ENCODE measurements around the gene HLA-F.

Gene HLA-F

DNA sequence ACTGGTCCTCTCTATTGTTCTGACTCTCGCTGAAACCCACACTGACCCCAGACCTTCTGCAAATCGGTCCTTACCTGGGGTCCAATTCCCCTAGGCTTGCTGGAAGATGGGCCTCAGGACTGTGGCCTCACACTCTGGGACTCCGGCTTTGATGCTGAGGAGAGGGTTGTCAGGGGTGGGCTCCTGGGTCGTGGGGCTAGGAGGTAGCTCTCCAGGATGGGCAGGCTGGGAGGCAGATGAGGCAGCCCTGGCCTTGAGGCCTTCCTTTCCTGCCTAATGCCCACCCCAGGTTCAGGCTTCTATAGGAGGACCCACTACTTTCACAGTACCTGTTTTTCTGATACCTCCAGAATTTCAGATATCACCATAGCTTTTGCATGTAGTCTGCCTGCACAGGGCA lies 21.4 kb downstream of the HLA-F start:
- no peak for DNase-seq

DNA sequence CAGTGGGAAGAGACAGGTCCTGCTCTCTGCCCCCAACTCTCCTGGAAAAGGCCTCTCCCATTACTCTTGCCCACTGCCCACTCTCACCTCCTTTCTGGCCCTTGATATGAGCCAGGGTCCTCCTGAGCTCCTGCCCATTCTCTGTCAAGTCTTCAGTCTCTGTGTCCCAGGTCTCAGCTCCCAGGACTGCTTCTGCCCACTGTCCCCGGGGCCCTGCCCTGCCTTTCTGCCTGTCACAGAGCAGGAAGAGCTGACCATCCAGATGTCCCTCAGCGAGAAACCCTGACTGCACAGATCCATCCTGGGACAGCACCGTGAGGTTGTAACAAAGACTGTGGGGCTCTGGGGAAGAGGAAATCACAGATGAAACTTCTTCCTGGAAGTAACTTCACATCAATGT lies 22.2 kb downstream of the HLA-F start:
- DNase-seq, result no peak

DNA sequence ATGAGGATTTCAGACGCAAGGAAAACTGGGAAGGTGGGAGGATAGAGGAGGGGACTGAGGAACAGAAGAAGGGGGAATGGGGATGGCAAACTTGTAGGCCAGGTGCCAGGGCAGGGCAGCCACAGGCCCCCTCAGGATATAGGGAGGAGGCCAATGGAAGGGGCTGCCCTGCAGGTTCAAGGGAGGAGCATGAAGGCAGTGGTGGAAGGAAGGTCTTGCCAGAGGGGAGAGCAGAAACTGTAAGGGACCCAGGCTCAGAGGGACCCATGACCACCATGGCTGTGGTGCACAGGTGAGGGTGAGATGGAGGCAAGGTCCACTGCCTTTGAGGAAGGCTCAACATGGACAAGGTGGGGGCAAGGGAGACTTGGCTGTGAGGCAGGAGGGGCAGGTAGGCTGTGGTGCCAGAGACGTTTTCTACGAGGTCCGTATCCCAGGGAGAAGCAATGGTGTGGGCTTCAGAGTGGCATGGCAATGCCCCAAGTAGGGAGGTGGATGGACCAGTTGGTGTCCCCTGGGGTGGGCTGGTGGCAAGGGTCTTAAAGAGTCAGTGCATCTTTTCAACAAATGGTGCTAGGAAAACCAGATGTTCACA lies 22.7 kb downstream of the HLA-F start:
- DNase-seq, result no peak

DNA sequence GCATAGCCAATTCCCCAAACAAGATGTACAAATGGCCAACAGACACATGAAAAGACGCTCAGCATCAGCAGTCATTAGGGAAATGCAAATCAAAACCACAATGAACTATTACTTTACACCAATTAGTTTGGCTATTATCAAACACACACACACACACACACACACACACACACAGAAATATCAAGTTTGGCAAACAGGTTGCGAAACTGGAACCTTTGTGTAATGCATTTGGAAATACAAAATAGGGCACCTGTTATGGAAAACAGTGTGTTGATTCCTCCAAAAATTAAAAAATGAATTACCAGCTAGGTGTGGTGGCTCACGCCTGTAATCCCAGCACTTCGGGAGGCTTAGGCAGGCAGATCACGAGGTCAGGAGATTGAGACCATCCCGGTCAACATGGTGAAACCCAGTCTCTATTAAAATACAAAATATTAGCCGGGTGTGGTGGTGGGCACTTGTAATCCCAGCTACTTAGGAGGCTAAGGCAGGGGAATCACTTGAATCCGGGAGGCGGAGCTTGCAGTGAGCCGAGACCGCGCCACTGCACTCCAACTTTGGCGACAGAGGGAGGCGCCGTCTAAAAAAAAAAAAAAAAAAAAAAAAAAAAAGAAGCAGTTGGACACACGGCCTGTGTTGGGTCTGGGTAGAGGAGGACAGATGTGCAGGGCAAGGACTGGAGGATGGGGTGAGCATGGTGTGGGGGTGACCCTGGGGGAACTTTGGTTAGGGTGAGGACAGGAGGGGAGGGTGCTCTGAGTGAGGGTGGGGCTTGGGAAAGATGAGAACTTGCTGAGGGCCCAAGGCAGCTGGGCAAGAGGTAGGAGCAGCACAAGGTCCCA lies 23.8 kb downstream of the HLA-F start:
- DNase-seq, result no peak

DNA sequence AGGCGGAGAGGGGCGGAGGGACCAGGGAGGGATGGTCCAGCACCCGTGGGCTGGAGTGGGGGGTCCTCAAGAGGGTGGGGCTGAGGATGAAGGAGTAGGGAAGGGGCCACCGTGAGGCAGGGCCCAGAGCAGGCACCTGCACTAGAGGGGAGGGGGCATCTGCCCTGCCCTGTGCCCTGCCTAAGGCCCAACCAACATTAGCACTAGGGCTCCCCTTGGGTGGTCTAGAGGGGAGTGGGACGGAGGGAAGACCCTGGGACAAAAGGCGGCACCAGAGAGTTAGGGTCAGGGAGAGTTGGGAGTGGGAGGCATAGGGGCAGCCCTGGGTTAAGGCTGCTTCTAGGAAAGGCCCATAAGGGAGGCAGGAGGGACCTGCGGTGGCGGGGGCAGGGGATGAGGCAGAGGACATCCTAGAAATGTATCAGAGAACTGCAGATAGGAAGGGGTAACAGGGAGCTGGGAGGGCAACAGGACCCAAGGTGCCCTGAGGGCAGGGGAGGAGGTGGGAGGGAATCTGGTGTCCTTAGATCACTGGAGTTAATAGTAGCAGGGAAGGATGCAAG lies 24.5 kb downstream of the HLA-F start:
- DNase-seq, result no peak

GRCh38 chr6:29748391-29749307 lies 25.4 kb downstream of the HLA-F start:
- DNase-seq, result peak; percentile 84

- DNase-seq, result no peak
Observed at GRCh38 chr6:29749308-29749662, 26.1 kb downstream of the HLA-F start.

DNA sequence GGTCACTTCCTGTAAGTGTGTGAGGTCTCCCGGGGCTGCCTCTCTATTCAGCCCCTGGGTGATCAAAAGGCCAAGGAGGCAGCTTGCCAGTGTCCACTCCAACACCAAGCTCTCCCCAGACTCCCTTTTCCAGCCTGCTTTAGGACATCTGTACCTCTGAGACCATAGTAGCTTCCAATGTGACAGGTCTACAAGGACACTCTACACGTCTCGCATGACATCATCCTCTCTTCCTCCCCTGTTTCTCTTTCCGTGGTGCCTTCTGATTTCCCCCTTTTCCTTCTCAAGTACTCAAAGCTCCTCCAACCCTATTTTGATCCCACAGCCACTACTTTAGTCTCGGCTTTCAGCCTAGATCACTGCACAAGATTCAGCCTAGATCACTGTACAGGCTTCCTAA lies 26.4 kb downstream of the HLA-F start:
- no peak for DNase-seq

GRCh38 chr6:29750709-29751108 lies 27.5 kb downstream of the HLA-F start:
- DNase-seq, result no peak

DNA sequence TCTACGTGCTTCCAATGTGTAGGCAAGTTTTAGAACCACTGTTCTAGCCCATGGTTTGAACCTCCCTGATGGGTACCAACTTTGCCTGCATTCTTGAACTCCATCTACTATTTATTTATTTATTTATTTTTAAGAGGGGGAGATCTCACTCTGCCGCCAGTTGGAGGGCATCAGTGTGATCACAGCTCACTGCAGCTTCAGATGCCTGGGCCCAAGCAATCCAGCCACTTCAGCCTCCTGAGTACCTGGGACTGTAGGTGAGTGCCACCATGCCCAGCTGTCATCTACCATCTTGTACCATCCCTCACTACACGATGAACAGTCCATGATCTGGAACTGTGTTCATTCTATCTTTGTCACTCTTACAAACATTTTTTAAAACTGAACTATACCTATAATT lies 28.2 kb downstream of the HLA-F start:
- DNase-seq, result no peak

DNA sequence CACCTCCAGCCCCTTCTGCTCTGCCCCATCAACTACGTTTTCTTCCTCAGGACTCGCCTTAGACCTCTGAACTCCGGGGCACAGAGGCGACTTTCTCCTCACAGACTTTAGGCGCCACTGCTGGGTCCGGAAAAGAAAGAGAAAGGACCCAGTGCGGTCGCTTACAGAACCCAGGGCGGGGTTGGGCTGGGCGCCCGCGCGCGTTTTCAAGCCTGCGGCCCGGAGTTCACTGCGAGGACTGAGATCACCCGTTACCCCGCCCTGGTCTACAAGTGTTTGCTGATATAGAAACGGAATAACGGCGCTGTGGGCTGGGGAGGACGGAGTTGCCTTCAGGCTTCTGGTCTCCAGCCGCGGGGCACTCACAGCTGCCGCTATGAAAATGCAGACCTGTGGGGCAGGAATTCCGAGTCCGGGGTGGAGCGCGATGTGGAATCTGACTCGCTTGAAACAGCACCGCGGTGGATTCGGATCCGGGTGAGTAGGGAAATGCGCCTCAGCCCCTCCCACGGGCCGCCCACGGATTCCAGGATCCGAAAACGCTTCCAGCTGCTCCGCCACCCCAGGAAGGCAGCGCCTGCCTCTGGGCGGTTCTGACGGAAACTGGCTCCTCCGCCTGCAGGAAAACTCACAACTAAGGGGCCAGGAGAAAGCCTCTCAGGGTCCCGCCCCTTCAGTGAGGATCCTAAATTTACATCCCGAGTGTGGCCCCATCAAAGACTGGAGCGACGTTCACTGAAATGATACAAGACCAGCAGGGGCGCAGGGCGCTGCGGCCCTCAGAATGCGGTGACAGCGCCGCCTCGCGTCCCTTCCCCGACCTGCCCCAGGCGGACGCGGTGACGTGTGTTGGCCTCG lies 29.4 kb downstream of the HLA-F start:
- peak; percentile 85 for DNase-seq

- no peak for DNase-seq
Observed at GRCh38 chr6:29753309-29753644, 30.0 kb downstream of the HLA-F start.

DNA sequence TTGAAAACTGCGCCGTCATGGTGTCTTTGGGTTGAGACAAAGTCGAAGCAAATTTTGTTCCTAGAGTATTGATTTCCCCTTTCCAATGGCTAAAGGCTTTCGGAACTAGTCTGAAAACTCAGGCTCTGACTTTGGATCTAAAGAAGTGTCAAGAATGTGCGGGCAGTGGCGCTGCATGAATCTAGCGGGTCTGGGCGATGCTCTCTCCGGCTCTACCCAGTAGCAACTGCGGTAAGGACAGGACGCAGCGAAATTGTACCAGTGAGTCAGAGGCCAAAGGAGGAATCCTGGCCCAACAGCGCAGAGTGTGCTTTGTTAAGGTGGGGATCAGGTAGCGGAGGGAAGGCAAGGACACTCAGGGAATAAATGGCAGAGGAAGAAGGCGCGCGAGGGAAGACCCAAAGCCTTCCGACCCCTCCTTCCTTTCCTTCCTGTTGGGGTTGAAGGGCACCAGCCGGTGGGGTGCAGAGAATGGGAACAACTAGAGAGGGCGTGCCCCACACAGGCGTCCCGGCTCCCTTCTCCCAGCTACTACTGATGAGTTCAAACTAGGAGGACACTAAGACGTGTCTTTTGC lies 32.1 kb downstream of the HLA-F start:
- no peak for DNase-seq

GRCh38 chr6:29757282-29757681 lies 34.0 kb downstream of the HLA-F start:
- no peak for DNase-seq

DNA sequence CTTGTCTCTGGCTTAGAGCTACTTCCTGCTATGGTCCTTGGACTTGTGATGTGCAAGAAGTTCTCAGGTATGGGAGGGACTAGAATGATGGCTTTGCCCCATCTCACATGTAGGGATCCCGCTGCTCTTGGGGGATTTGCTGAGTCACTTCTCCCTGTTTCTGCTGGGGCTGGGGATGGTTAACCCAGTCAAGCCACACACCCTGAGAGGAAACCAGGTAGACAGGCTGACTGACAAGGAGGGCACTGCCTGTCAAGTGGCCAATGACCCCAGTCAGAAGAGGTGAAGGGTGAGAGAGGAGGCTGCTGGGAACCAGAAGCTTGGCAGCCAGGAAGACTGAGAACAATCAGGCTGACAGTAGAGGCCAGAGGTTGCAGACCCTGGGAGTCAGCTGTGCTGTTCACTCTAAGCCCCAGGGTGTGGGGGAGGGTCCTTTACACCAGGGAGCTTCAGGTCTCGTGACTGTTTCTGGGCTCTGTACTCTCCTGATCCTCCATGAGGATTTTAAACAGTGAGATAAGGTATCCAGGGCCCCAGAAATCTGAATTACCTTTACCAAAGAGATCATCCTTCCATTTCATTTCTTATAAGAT lies 34.6 kb downstream of the HLA-F start:
- DNase-seq, result no peak

- no peak for DNase-seq
Observed at GRCh38 chr6:29758761-29759160, 35.5 kb downstream of the HLA-F start.

DNA sequence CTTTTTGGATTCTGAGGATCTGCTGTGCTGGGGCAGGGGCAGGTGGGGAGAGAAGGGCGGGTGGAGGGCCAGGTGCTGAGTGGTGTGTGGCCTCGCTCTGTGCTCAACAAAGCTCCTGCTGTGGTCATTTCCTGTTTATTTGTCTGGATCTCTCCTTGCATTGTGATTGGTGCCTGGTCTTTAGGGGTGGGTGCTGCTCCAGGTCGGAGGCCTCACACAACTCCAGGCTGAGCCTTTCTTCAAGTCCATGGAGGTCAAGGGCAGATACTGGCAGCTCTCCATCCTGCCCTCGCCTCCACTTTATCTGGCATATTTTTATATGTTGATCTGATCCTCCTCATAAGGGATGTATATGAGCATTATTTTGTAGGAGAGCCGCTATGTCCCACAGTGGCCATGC lies 36.2 kb downstream of the HLA-F start:
- DNase-seq, result no peak

DNA sequence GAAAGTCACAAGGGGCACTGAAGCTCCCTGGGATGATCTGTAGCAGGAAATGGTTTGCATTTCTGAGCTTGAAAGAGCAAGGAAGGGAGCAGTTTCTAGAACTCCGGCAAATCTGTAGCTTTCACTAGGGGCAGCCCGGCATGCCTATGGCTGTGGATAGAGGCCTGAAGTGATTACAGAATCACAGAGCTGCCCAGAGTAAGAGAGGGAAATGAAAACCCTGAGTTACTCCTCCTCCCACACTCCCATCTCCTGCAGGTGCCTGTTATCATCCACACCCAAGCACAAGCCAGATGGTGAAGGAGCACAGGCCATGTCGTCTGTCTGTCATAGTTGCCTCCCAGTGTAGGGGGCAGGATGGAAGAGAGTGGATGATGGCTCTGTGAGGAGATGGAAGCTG lies 37.1 kb downstream of the HLA-F start:
- no peak for DNase-seq

- DNase-seq, result no peak
Observed at GRCh38 chr6:29762051-29762450, 38.8 kb downstream of the HLA-F start.

DNA sequence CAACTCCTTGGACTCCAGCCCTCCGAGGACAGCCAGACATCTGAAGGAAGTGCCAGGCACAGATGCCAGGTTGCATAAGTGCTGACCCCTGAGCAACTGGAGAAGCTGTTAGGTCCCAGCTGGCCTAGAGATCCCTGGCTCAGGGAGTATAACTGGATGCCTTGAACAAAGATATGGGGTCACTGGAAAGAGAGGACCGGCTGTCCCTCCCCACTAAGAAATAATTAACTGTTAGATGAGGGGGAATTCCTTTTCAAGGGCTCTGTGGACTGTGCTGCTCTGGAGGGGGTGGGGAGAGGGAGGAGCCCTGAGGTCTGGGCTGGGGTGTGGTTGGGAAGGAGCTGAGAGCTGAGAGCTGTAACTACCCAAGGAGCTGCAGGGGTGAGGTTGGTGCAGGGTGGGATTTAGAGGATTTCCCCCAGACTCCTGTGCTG lies 39.6 kb downstream of the HLA-F start:
- DNase-seq, result no peak

- no peak for DNase-seq
Observed at GRCh38 chr6:29763491-29764289, 40.5 kb downstream of the HLA-F start.

All from stimulated activated CD4-positive, alpha-beta T cell treated with anti-CD3 and anti-CD28 coated beads, Interleukin-4, amount 100 ng/mL, for 1 hour (primary cell).